Panc1 (cell line): ENCODE results near the gene TTC34. TPM values are rescaled to one million over a fixed set of nuclear protein-coding genes. Genes with fewer than 3 reads are reported as not detected.

Experiments used
- ATAC-seq: fragments of 200-7000 bp; cut with Tn5 transposase; 2 replicates; pipeline ENCODE4 v1.9.1; 2020; ENCODE audit warnings: mild to moderate bottlenecking, moderate library complexity
- BruUV-seq: library from RNA; stranded (reverse); fragments of 400-500 nt; replicated peaks from 2 replicates; lab custom pipeline; 2021; lab: Mats Ljungman, UMichigan
- CTCF ChIA-PET: fragments of 300-600 bp; sonication (Branson Sonifier 250); formaldehyde crosslinking; loops from one replicate; lab custom pipeline; 2022; ENCODE audit warnings: antibody characterized with exemption; lab: Charles Lee
- POLR2A ChIA-PET: fragments of 300-600 bp; sonication (Branson Sonifier 250); formaldehyde crosslinking; loops from one replicate; lab custom pipeline; 2022; ENCODE audit warnings: antibody characterized with exemption; lab: Charles Lee
- DNase-seq: peaks from one replicate; pipeline ENCODE4 v3.0.0-alpha.2; 2010; ENCODE audit warnings: low read depth, low spot score
- H3K27ac ChIP-seq: 2 replicates; pipeline ENCODE4 v1.5.1; 2011; ENCODE audit warnings: mild to moderate bottlenecking, low read length, inconsistent platforms
- H3K27me3 ChIP-seq: fragments of 200-500 bp; sonication (Bioruptor generic); 2 replicates; pipeline ENCODE4 v1.6.0; 2014; ENCODE audit warnings: low read length, inconsistent platforms; ENCODE audit not compliant: control insufficient read depth, insufficient read depth
- H3K36me3 ChIP-seq: fragments of 200-500 bp; sonication (Bioruptor generic); 2 replicates; pipeline ENCODE4 v1.5.1; 2014; ENCODE audit warnings: inconsistent platforms, mild to moderate bottlenecking, low read length, moderate library complexity; ENCODE audit not compliant: control insufficient read depth, insufficient read depth
- H3K4me1 ChIP-seq: 2 replicates; pipeline ENCODE4 v1.5.1; 2011; ENCODE audit warnings: inconsistent platforms, mild to moderate bottlenecking, low read length, moderate library complexity; ENCODE audit not compliant: control insufficient read depth, insufficient read depth
- H3K4me3 ChIP-seq, 2 experiments: 2 replicates each; pipeline ENCODE4 v1.5.1; 2011 to 2012; ENCODE audit warnings: low read depth in 2 of 2, low read length in 2 of 2, mild to moderate bottlenecking in 2 of 2, inconsistent platforms in 1 of 2, moderate library complexity in 1 of 2
- H3K9me3 ChIP-seq: fragments of 200-500 bp; sonication (Bioruptor generic); 2 replicates; pipeline ENCODE4 v1.5.1; 2014; ENCODE audit warnings: low read depth, mild to moderate bottlenecking, inconsistent platforms, low read length, moderate library complexity; ENCODE audit not compliant: control insufficient read depth, insufficient read depth
- POLR2AphosphoS5 ChIP-seq: IDR thresholded peaks from 2 replicates; pipeline ENCODE4 v1.6.1; 2012; ENCODE audit warnings: mild to moderate bottlenecking, low read depth, low read length, moderate library complexity
- SIN3A ChIP-seq: IDR thresholded peaks from 2 replicates; pipeline ENCODE4 v1.6.1; 2012; ENCODE audit warnings: low read depth, mild to moderate bottlenecking, low read length, moderate library complexity, borderline replicate concordance; ENCODE audit not compliant: insufficient read depth
- TCF7L2 ChIP-seq: IDR thresholded peaks from 2 replicates; pipeline ENCODE4 v1.6.1; 2011; ENCODE audit warnings: mild to moderate bottlenecking, low read depth, low read length, inconsistent platforms
- in situ Hi-C: cut with HindIII; loops from 2 replicates; pipeline ENCODE4 v1.10.0; 2016; ENCODE audit warnings: low sequenced_read_pairs, low pct_unique_long_range_greater_than_20kb
- intact Hi-C: fragments of 100-400 bp; cut with micrococcal nuclease; formaldehyde crosslinking; loops from one replicate; pipeline ENCODE4 v1.10.0; 2022; ENCODE audit not compliant: unreplicated experiment
- total RNA-seq: library from RNA; stranded (reverse); gene quantifications from one replicate; pipeline ENCODE4 v1.2.1, GENCODE V29; 2021; ENCODE audit not compliant: unreplicated experiment
- TF ChIP-seq, protein P1 (sequence below), 2 experiments: IDR thresholded peaks; 2 replicates each; pipeline ENCODE4 v1.6.1; 2011 to 2012; ENCODE audit warnings: low read depth in 2 of 2, control low read depth in 1 of 2, low read length in 1 of 2, mild to moderate bottlenecking in 1 of 2, moderate library complexity in 1 of 2; ENCODE audit not compliant: insufficient read depth in 1 of 2
- TF ChIP-seq, protein P2 (sequence below): fragments of 450-650 bp; IDR thresholded peaks from 2 replicates; pipeline ENCODE4 v1.5.1; 2017; ENCODE audit warnings: mild to moderate bottlenecking

The TTC34 gene
- total RNA-seq, 1 experiment from 2014 or later: 1.5 TPM

DNA sequence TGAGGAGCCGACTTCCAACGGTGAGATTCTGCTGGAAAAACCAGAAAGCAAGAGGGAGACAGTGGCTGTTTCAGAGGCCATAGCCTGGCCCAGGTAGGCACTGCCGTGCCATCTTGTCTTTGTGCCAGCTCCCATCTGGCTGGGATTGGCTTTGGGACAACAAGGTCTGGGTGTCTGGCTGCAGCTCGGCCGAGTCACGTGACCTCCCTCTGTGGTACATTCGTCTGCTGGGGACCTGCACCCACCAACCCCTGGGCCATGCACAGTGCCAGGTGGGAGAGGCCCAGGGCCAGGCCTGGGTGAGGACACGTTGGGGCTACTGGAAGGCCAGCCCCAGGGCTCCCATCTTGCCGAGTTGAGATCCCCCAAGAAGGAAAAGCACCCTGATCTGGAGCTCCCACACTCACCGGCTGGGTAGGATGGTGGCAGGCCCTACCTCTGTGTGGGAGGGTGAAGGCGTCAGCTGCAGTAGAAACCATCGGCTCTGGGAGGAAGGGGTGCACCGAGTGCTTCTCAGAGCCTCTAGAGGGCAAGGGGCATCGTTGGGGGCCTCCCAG is 25.3 kb upstream of the TTC34 start:
- intact Hi-C loops (loop anchor here (10.0 kb wide), 1 partner anchor 98 kb away; no protein-coding TSS in a partner anchor), in situ Hi-C loops (no loop called here)
- CTCF ChIA-PET: no interaction called here

DNA sequence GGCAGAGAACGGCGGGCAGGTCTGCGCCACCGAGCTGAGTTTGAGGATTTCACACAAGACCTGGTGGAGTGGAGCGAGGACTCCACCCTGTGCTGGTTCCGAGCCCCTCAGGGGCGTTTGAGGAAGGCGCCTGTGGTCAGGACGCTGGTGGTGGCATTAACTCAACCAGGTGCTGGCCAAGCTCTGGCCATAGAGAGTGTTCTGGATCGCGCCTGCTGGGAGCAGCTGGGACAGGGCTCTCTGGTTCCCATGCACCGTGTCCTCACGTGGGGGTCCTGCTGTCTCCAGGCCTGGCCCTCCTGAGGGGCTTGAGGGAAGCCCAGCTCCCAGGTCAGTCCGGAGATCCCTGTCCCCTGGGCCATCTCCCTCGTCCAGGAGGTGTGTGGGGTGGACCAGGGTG is 24.8 kb upstream of the TTC34 start:
- intact Hi-C loops (loop anchor here (10.0 kb wide), 1 partner anchor 98 kb away; no protein-coding TSS in a partner anchor), in situ Hi-C loops (no loop called here)
- DNase-seq (no peak), ATAC-seq (no peak)
- no peak overlapping the region for H3K27ac ChIP-seq
- POLR2A ChIA-PET: no interaction called here
- no peaks in the 10 kb centered on the region; the same call in 1 of the 2 replicates for H3K4me1 ChIP-seq
- no TSS peak for BruUV-seq
- H3K36me3 ChIP-seq: no peaks in the 10 kb centered on the region
- H3K9me3 ChIP-seq: no peaks in the 10 kb centered on the region
- peaks cover 5% of the 10 kb centered on the region; the same call in 1 of the 2 replicates for H3K27me3 ChIP-seq
- CTCF ChIA-PET: no interaction called here
- TF ChIP-seq, protein P1, sequence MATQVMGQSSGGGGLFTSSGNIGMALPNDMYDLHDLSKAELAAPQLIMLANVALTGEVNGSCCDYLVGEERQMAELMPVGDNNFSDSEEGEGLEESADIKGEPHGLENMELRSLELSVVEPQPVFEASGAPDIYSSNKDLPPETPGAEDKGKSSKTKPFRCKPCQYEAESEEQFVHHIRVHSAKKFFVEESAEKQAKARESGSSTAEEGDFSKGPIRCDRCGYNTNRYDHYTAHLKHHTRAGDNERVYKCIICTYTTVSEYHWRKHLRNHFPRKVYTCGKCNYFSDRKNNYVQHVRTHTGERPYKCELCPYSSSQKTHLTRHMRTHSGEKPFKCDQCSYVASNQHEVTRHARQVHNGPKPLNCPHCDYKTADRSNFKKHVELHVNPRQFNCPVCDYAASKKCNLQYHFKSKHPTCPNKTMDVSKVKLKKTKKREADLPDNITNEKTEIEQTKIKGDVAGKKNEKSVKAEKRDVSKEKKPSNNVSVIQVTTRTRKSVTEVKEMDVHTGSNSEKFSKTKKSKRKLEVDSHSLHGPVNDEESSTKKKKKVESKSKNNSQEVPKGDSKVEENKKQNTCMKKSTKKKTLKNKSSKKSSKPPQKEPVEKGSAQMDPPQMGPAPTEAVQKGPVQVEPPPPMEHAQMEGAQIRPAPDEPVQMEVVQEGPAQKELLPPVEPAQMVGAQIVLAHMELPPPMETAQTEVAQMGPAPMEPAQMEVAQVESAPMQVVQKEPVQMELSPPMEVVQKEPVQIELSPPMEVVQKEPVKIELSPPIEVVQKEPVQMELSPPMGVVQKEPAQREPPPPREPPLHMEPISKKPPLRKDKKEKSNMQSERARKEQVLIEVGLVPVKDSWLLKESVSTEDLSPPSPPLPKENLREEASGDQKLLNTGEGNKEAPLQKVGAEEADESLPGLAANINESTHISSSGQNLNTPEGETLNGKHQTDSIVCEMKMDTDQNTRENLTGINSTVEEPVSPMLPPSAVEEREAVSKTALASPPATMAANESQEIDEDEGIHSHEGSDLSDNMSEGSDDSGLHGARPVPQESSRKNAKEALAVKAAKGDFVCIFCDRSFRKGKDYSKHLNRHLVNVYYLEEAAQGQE (IDR thresholded peaks at IDR 0.05; ENCODE audit: insufficient read depth in 1 of 2, low read depth in 2 of 2, low read length in 1 of 2): no peak
- TF ChIP-seq SIN3A (no peak), POLR2AphosphoS5 (no peak), TCF7L2 (no peak)
- TF ChIP-seq, protein P2, sequence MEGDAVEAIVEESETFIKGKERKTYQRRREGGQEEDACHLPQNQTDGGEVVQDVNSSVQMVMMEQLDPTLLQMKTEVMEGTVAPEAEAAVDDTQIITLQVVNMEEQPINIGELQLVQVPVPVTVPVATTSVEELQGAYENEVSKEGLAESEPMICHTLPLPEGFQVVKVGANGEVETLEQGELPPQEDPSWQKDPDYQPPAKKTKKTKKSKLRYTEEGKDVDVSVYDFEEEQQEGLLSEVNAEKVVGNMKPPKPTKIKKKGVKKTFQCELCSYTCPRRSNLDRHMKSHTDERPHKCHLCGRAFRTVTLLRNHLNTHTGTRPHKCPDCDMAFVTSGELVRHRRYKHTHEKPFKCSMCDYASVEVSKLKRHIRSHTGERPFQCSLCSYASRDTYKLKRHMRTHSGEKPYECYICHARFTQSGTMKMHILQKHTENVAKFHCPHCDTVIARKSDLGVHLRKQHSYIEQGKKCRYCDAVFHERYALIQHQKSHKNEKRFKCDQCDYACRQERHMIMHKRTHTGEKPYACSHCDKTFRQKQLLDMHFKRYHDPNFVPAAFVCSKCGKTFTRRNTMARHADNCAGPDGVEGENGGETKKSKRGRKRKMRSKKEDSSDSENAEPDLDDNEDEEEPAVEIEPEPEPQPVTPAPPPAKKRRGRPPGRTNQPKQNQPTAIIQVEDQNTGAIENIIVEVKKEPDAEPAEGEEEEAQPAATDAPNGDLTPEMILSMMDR: no peak
- H3K4me3 ChIP-seq: no peak overlapping the region

More for the DNA sequence above, 25.3 kb upstream of the TTC34 start:
- POLR2A ChIA-PET: no interaction called here
- ATAC-seq: no peak
- no peaks in the 10 kb centered on the region; the same call in 1 of the 2 replicates for H3K4me1 ChIP-seq
- DNase-seq: no peak
- H3K27me3 ChIP-seq: peaks cover 5% of the 10 kb centered on the region; the same call in 1 of the 2 replicates
- TF ChIP-seq SIN3A (no peak), POLR2AphosphoS5 (no peak), TCF7L2 (no peak)
- TF ChIP-seq, protein P1 (IDR thresholded peaks at IDR 0.05; ENCODE audit: insufficient read depth in 1 of 2, low read depth in 2 of 2, low read length in 1 of 2): no peak
- TF ChIP-seq, protein P2: no peak
- BruUV-seq: no TSS peak
- no peaks in the 10 kb centered on the region for H3K36me3 ChIP-seq
- no peak overlapping the region for H3K4me3 ChIP-seq
- H3K27ac ChIP-seq: no peak overlapping the region
- no peaks in the 10 kb centered on the region for H3K9me3 ChIP-seq
